Non-pigmented ciliary epithelial cell (primary cell): ENCODE measurements around the gene PODN.

Experiments used
- DNase-seq: peaks from one replicate; pipeline ENCODE4 v3.0.0-alpha.2; 2010; ENCODE audit warnings: low read depth

Gene PODN

GRCh38 chr1:53051676-53052075 is 10.3 kb upstream of the PODN start:
- DNase-seq, result no peak

- DNase-seq, result no peak
These were observed 4.9 kb upstream of the PODN start for GRCh38 chr1:53057127-53057526.

GRCh38 chr1:53060579-53060978 is 1.4 kb upstream of the PODN start:
- DNase-seq, result no peak

GRCh38 chr1:53061123-53061858 is 722 bp upstream of the PODN start:
- no peak for DNase-seq

- DNase-seq, result no peak
These were observed 937 bp downstream of the PODN start for GRCh38 chr1:53062708-53063591.

- DNase-seq, result no peak
These were observed 1.9 kb downstream of the PODN start for GRCh38 chr1:53063744-53064515.

GRCh38 chr1:53065391-53065790 is 3.4 kb downstream of the PODN start:
- DNase-seq, result no peak

GRCh38 chr1:53066488-53066887 is 4.5 kb downstream of the PODN start:
- no peak for DNase-seq

- DNase-seq, result no peak
These were observed 5.1 kb downstream of the PODN start for GRCh38 chr1:53066891-53067738.

GRCh38 chr1:53067886-53068285 is 5.9 kb downstream of the PODN start:
- DNase-seq, result no peak

- DNase-seq, result no peak
These were observed 6.5 kb downstream of the PODN start for GRCh38 chr1:53068314-53069099.

- DNase-seq, result no peak
These were observed 7.3 kb downstream of the PODN start for GRCh38 chr1:53069265-53069662.

GRCh38 chr1:53069663-53070327 is 7.8 kb downstream of the PODN start:
- DNase-seq, result no peak

- DNase-seq, result no peak
These were observed 8.6 kb downstream of the PODN start for GRCh38 chr1:53070621-53071020.

- no peak for DNase-seq
These were observed 9.3 kb downstream of the PODN start for GRCh38 chr1:53071167-53071865.

- no peak for DNase-seq
These were observed 9.9 kb downstream of the PODN start for GRCh38 chr1:53071915-53072314.

GRCh38 chr1:53073287-53073686 is 11.3 kb downstream of the PODN start:
- no peak for DNase-seq

GRCh38 chr1:53073868-53074311 is 11.9 kb downstream of the PODN start:
- DNase-seq, result no peak

- DNase-seq, result no peak
These were observed 12.5 kb downstream of the PODN start for GRCh38 chr1:53074313-53075154.
